Activated naive CD8-positive, alpha-beta T cell treated with anti-CD3 and anti-CD28 coated beads for 36 hours (primary cell): ENCODE data around the gene GREB1L. TPM values are rescaled to one million over a fixed set of nuclear protein-coding genes. Genes with fewer than 3 reads are reported as not detected.

Source experiments
- DNase-seq: peaks from one replicate; pipeline ENCODE4 v3.0.0; 2021
- H3K27ac Mint-ChIP-seq: one replicate; pipeline ENCODE4 v1.8.0; 2022; ENCODE audit warnings: mild to moderate bottlenecking, moderate library complexity, mixed read lengths
- H3K27me3 Mint-ChIP-seq: one replicate; pipeline ENCODE4 v1.8.0; 2022; ENCODE audit warnings: mild to moderate bottlenecking, mixed read lengths
- H3K36me3 Mint-ChIP-seq: one replicate; pipeline ENCODE4 v1.8.0; 2021; ENCODE audit warnings: mild to moderate bottlenecking, mixed read lengths
- H3K4me1 Mint-ChIP-seq: one replicate; pipeline ENCODE4 v1.8.0; 2021; ENCODE audit warnings: mixed read lengths
- H3K4me3 Mint-ChIP-seq: one replicate; pipeline ENCODE4 v1.8.0; 2022; ENCODE audit warnings: mild to moderate bottlenecking, moderate library complexity, mixed read lengths
- H3K9me3 Mint-ChIP-seq: one replicate; pipeline ENCODE4 v1.8.0; 2022; ENCODE audit warnings: mixed read lengths
- total RNA-seq, 2 experiments: library from RNA; stranded (reverse); gene quantifications; one replicate each; pipeline ENCODE4 v1.2.3, GENCODE V29; 2021

Gene GREB1L
- total RNA-seq, 2 experiments from 2014 or later = not detected

GRCh38 chr18:21242780-21243401, 859 bp downstream of the GREB1L start:
- Mint-ChIP-seq H3K9me3 (no peaks in the 10 kb centered on the region), H3K36me3 (no peaks in the 10 kb centered on the region), H3K27ac (no peak overlapping the region), H3K4me3 (peak overlapping the region; percentile 37), H3K4me1 (peaks cover 9% of the 10 kb centered on the region), H3K27me3 (peaks cover 70% of the 10 kb centered on the region)
- no peak for DNase-seq

DNA sequence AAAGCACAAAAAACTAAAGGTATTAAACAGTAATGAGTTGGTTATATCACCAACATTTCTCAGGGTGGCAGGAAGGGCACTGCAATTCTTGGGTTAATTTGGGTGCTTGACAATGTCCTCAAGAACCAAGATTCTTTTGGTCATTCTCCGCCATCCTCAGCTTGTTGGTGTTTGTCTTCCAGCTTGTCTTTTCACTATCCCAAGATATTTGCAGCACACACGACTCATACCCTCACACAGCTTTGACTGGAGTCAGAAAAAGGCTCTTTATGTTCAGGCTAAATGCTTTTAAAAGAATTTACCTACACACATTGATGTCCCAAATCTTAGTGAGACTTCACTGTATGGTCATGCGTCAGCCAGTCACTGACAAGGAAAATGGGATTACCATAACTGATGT, 12.5 kb downstream of the GREB1L start:
- H3K36me3 Mint-ChIP-seq = no peaks in the 10 kb centered on the region
- no peak for DNase-seq
- no peak overlapping the region for H3K4me3 Mint-ChIP-seq
- H3K9me3 Mint-ChIP-seq = no peaks in the 10 kb centered on the region
- no peak overlapping the region for H3K27ac Mint-ChIP-seq
- no peaks in the 10 kb centered on the region for H3K4me1 Mint-ChIP-seq
- H3K27me3 Mint-ChIP-seq = peaks cover 8% of the 10 kb centered on the region

GRCh38 chr18:21255211-21255610, 13.2 kb downstream of the GREB1L start:
- H3K4me3 Mint-ChIP-seq = no peak overlapping the region
- peaks cover 3% of the 10 kb centered on the region for H3K27me3 Mint-ChIP-seq
- H3K27ac Mint-ChIP-seq = no peak overlapping the region
- H3K36me3 Mint-ChIP-seq = no peaks in the 10 kb centered on the region
- H3K9me3 Mint-ChIP-seq = no peaks in the 10 kb centered on the region
- H3K4me1 Mint-ChIP-seq = no peaks in the 10 kb centered on the region
- no peak for DNase-seq

- H3K4me1 Mint-ChIP-seq = no peaks in the 10 kb centered on the region
- H3K27ac Mint-ChIP-seq = no peak overlapping the region
- no peaks in the 10 kb centered on the region for H3K9me3 Mint-ChIP-seq
- H3K36me3 Mint-ChIP-seq = no peaks in the 10 kb centered on the region
- no peak for DNase-seq
- H3K27me3 Mint-ChIP-seq = peaks cover 7% of the 10 kb centered on the region
- no peak overlapping the region for H3K4me3 Mint-ChIP-seq
Measured at GRCh38 chr18:21257386-21257785, 15.4 kb downstream of the GREB1L start.

DNA sequence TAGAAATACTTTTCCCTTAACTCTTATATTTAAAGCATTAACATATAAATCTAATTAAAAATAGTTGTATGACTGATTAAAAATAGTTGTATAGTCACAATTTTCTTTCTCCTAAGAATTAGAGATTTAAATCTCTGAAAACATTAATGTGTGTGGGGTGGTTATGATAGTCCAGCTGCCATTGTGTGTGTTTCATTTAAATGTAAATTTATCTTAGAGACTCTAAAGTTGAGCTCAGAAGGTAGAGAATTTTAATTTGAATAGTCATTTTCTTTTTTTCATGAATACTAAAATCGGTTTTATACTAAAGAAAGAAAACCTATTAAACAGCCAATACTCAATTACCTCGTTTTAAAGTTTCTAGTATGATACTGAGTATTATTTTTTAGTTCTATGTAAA, 18.6 kb downstream of the GREB1L start:
- Mint-ChIP-seq H3K27me3 (peaks cover 13% of the 10 kb centered on the region), H3K27ac (no peak overlapping the region)

GRCh38 chr18:21261352-21261751, 19.3 kb downstream of the GREB1L start:
- H3K9me3 Mint-ChIP-seq = no peaks in the 10 kb centered on the region
- H3K4me3 Mint-ChIP-seq = no peak overlapping the region
- no peaks in the 10 kb centered on the region for H3K36me3 Mint-ChIP-seq
- DNase-seq = no peak
- H3K27ac Mint-ChIP-seq = no peak overlapping the region
- H3K4me1 Mint-ChIP-seq = no peaks in the 10 kb centered on the region
- peaks cover 13% of the 10 kb centered on the region for H3K27me3 Mint-ChIP-seq

More for the DNA sequence above, 18.6 kb downstream of the GREB1L start:
- Mint-ChIP-seq H3K36me3 (no peaks in the 10 kb centered on the region), H3K9me3 (no peaks in the 10 kb centered on the region), H3K4me3 (no peak overlapping the region), H3K4me1 (no peaks in the 10 kb centered on the region)
- DNase-seq = no peak

- H3K36me3 Mint-ChIP-seq = no peaks in the 10 kb centered on the region
- H3K27ac Mint-ChIP-seq = no peak overlapping the region
- H3K4me3 Mint-ChIP-seq = no peak overlapping the region
- no peaks in the 10 kb centered on the region for H3K9me3 Mint-ChIP-seq
- no peaks in the 10 kb centered on the region for H3K4me1 Mint-ChIP-seq
- no peak for DNase-seq
- peaks cover 11% of the 10 kb centered on the region for H3K27me3 Mint-ChIP-seq
Measured at GRCh38 chr18:21262244-21262643, 20.2 kb downstream of the GREB1L start.

DNA sequence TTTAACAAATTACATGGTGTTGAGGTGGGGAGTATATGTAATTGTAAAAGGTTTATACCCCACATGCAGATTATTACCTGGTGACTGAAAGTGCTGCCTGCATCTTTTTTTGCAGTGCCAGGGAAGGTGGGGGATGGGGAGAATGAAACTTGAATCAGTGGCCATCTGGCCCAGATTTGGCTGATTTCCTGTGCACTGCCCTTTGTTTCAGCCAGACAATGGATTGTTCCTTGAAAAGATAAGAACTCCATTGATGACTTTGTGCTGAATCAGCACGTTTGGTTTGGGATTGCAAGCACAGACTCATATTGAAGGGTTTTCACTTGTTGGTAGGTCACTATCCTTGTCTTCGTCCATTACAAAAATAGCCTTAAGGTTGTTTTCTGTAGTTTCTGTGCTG, 20.9 kb downstream of the GREB1L start:
- no peak for DNase-seq
- H3K4me3 Mint-ChIP-seq = no peak overlapping the region
- peaks cover 9% of the 10 kb centered on the region for H3K27me3 Mint-ChIP-seq
- H3K27ac Mint-ChIP-seq = no peak overlapping the region
- no peaks in the 10 kb centered on the region for H3K9me3 Mint-ChIP-seq
- H3K36me3 Mint-ChIP-seq = no peaks in the 10 kb centered on the region
- no peaks in the 10 kb centered on the region for H3K4me1 Mint-ChIP-seq

GRCh38 chr18:21264651-21265050, 22.6 kb downstream of the GREB1L start:
- Mint-ChIP-seq H3K36me3 (no peaks in the 10 kb centered on the region), H3K27me3 (peaks cover 9% of the 10 kb centered on the region), H3K27ac (no peak overlapping the region), H3K4me1 (no peaks in the 10 kb centered on the region), H3K9me3 (no peaks in the 10 kb centered on the region), H3K4me3 (no peak overlapping the region)
- DNase-seq = no peak

DNA sequence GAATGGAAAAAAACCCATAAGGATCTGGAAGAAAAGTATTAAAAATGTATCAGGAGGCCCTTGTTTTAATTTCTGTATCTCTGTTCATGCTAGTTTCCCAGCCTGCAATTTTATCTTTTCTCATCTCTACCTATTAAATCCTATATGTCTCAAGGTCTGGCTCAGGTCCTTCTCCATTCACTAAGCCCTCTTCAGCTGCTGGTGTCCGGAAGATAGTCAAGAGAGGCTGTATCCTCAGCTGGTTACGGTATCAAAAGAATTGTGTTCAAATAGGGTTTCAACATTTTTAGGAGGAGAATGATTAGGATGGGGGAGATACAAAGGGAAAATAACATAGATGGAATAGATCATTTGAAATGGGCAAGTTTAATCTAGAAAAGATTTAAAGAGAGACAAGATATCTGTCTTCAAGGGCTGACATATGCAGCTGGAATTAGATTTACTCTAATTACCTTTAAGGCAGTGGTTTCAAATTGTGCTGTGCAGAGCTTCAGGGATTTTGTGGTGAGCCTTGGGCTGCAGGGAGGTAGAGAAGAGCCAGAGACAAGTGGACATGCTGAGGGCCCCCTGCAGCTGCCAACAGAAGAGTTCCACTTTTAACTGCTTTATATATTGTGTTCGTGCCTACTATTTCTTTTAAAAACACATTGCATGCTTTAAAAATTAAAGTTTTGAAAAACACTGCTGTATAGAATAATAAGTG, 24.1 kb downstream of the GREB1L start:
- DNase-seq = no peak
- Mint-ChIP-seq H3K27ac (no peak overlapping the region), H3K9me3 (no peaks in the 10 kb centered on the region), H3K36me3 (no peaks in the 10 kb centered on the region), H3K4me3 (no peak overlapping the region), H3K27me3 (peaks cover 13% of the 10 kb centered on the region), H3K4me1 (no peaks in the 10 kb centered on the region)

- Mint-ChIP-seq H3K4me3 (no peak overlapping the region), H3K27ac (no peak overlapping the region), H3K27me3 (peaks cover 10% of the 10 kb centered on the region), H3K4me1 (no peaks in the 10 kb centered on the region), H3K9me3 (no peaks in the 10 kb centered on the region), H3K36me3 (no peaks in the 10 kb centered on the region)
- no peak for DNase-seq
Measured at GRCh38 chr18:21267400-21267799, 25.4 kb downstream of the GREB1L start.

DNA sequence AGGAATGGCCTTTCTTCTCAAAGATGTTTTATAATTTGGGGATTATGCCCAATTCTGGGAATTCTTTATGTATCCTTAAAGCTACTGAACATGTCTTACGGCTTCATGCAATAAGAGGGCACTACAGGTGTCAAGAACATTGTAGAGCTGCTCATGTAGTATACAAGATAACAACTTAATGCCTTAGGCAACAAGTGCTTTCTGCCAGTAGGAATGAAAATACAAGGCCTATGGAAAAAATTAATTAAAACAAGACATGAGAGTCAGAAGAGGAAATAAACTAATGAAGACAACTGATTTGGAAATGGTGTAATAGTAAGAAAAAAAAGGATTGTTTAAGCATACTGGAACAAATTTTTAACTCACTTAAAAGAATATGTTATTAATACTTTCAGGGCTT, 27.3 kb downstream of the GREB1L start:
- Mint-ChIP-seq H3K4me3 (no peak overlapping the region), H3K27ac (no peak overlapping the region), H3K36me3 (no peaks in the 10 kb centered on the region), H3K4me1 (no peaks in the 10 kb centered on the region), H3K9me3 (no peaks in the 10 kb centered on the region), H3K27me3 (peaks cover 4% of the 10 kb centered on the region)
- no peak for DNase-seq

- Mint-ChIP-seq H3K9me3 (no peaks in the 10 kb centered on the region), H3K36me3 (no peaks in the 10 kb centered on the region), H3K27ac (no peak overlapping the region), H3K4me1 (no peaks in the 10 kb centered on the region), H3K27me3 (peaks cover 4% of the 10 kb centered on the region), H3K4me3 (no peak overlapping the region)
- no peak for DNase-seq
Measured at GRCh38 chr18:21270453-21270852, 28.4 kb downstream of the GREB1L start.

- H3K9me3 Mint-ChIP-seq = no peaks in the 10 kb centered on the region
- peaks cover 4% of the 10 kb centered on the region for H3K27me3 Mint-ChIP-seq
- no peaks in the 10 kb centered on the region for H3K4me1 Mint-ChIP-seq
- no peaks in the 10 kb centered on the region for H3K36me3 Mint-ChIP-seq
- no peak for DNase-seq
- no peak overlapping the region for H3K27ac Mint-ChIP-seq
- no peak overlapping the region for H3K4me3 Mint-ChIP-seq
Measured at GRCh38 chr18:21272016-21272579, 30.1 kb downstream of the GREB1L start.

DNA sequence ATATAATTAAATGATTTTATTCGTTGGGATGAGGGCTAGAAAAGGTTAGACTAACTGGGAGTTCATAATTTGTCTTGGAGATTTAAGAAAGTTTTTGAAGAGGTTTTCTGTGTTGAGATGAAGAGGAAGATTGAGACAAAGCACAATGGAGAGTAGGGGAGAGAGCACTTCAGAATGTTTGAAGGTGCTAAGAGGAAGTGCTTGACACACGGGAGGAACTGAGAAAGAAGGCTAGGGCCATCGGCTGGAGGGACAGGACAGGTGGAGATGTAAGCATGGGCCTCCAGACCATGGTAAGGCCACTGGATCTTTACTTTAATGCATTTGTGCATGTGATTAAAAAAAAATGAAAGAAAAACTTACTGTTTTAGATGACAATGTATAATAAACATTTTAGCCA, 31.5 kb downstream of the GREB1L start:
- no peaks in the 10 kb centered on the region for H3K9me3 Mint-ChIP-seq
- no peak for DNase-seq
- H3K4me3 Mint-ChIP-seq = no peak overlapping the region
- peaks cover 4% of the 10 kb centered on the region for H3K27me3 Mint-ChIP-seq
- no peak overlapping the region for H3K27ac Mint-ChIP-seq
- no peaks in the 10 kb centered on the region for H3K36me3 Mint-ChIP-seq
- H3K4me1 Mint-ChIP-seq = no peaks in the 10 kb centered on the region

GRCh38 chr18:21275645-21276044, 33.6 kb downstream of the GREB1L start:
- no peaks in the 10 kb centered on the region for H3K27me3 Mint-ChIP-seq
- no peaks in the 10 kb centered on the region for H3K36me3 Mint-ChIP-seq
- no peaks in the 10 kb centered on the region for H3K4me1 Mint-ChIP-seq
- H3K27ac Mint-ChIP-seq = no peak overlapping the region
- H3K9me3 Mint-ChIP-seq = no peaks in the 10 kb centered on the region
- no peak overlapping the region for H3K4me3 Mint-ChIP-seq
- no peak for DNase-seq
